Measurements from ENCODE around the gene MIA2.

- TF ChIP-seq CTCF (IDR thresholded peaks at IDR 0.05): peak; percentile 27 to 50 (median 48)
- TF ChIP-seq POLR2A (IDR thresholded peaks at IDR 0.05): no peak
Observed at GRCh38 chr14:39368261-39368959, 134.7 kb downstream of the MIA2 start.

Data from right lobe of liver (tissue), 4 donors.